Activated CD4-positive, alpha-beta T cell treated with anti-CD3 and anti-CD28 coated beads, Interleukin-2, amount 50 U/mL, for 1 hour (primary cell): ENCODE data around the gene PDGFB.

Source experiments
- DNase-seq: peaks from one replicate; pipeline ENCODE4 v3.0.0-alpha.2; 2020

The PDGFB gene

DNA sequence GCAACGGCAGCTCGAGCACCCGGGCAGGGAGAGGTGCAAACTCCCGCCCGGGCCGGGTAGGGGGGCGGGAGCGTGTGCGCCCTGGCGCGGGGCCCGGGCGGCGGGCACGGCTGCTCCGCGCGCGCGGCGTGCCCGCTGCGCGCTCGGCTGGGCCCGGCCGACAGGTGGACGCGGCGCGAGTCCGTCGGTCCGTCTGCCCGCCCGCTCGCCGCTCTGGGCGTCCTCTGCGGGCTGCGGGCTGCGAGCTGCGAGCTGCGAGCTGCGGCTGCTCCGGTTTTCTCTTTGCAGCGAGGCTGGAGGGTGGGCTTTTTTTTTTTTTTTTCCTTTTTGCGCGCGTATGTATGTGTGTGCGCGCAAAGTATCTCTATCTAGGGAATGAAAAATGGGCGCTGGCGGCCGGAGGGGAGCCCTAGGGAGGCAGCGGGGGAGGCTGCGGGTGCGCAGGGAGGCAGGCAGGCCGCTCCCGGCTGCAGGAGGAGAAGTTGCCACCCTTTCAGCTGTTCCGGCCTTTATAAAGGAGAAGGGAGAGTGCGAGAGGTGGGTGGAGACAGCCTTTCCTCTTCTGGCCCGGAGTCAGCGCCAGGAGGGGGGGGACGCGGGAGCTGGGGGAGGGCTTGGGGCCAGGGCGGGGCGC, at the start of gene PDGFB:
Gene PDGFB, minus strand, starts transcription at position 487 of the 634 bp plus-strand sequence. CDS start 1,019 bp downstream, outside the sequence.
- no peak for DNase-seq

- no peak for DNase-seq
Measured at GRCh38 chr22:39293766-39294368, 49.1 kb upstream of the PDGFB start.

GRCh38 chr22:39292561-39293074, 47.8 kb upstream of the PDGFB start:
- DNase-seq, result no peak

DNA sequence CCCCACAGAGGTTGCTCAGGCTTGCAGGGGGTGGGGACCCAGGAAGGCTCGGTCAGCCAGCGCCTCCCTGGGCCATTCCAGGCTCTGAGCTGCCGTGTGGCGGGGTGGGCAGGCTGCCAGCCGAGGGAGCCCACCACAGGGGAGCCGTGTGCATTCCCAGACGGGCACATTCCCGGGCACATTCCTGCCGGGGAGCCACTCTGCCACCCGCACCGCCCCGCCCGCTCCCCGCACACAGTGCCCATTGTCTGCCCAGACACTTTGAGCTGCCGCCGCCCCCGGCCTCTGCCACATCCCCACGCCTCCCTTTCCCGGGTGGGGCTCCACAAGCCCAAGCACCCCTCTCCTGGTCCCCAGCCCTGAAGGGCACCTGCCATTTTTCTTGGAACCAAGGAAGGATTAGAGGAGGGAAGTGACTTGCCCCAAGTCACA, 47.3 kb upstream of the PDGFB start:
- no peak for DNase-seq

DNA sequence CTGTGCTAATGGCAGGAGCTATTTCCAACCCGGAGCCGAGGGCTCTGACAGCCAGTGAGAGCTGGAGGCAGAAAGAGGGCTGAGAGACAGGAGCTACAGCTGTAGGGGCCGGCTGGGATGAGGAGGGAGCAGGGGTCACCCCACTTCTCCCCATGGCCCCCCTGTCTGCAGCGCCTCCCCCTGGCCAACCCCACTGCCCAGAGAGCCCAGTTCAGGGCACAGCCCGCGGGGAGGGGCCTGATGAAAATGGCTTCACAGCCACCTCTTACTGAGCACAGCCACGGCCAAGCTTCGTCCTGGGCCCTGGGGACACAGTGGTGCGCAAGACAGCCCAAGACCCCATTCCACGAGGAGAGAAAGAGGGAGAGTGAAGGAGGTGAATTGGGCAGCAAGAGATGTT, 46.7 kb upstream of the PDGFB start:
- DNase-seq, result no peak

DNA sequence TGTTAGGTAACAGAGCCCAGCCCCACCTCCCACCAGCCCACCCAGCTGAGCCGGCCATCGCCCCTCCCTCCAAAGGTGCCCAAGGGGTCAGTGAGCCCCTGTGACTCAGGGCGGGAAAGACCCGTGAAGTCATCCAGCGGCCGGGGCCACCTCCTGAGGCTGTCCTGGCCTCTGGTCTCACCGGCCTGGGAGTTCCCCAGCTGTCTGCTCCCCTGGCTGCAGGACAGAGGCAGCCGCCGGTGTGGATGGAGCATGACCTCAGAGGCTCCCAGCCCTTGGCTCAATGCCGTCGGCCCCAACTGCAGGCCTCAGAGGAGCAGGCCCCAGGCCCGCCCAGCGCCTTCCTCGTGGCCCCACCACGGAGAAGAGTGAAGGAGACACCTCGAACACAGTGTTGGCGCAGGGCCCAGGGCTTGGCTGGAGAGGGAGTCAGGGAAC, 46.0 kb upstream of the PDGFB start:
- no peak for DNase-seq

DNA sequence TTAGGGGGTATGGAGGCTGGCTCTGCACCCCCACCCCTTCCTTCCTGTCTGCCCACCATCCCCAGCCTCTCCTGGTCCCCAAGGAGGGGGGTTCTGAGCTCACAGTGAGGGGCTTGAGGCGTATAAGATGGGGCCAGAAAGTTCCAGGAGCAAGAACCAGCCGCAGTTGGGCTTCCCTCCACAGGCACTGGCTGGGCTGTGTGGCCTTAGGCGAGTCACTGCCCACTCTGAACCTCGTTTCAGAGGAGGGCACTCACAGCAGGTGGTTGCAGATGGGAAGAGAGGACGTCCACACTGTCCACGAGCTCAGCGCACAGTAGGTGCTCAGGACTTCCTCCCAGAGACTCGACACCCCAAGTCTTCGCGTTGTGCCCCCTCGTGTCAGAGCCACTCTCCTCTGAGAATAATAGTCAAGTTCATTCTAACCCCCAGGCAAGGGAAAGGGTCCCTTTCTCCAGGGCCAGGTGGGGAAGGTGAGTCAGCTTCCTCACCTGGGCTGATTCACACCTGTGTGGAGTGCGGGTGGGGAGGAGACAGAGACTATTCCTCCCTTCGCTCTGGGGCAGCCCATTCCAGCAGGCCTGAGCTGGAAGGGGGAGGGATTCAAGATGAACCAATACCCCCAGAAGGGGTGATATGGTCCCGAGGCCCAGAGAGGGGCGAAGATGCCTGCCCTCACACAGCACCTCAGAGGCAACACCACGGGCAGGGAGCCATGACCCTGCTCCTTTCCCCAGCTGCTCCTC, 45.4 kb upstream of the PDGFB start:
- no peak for DNase-seq

DNA sequence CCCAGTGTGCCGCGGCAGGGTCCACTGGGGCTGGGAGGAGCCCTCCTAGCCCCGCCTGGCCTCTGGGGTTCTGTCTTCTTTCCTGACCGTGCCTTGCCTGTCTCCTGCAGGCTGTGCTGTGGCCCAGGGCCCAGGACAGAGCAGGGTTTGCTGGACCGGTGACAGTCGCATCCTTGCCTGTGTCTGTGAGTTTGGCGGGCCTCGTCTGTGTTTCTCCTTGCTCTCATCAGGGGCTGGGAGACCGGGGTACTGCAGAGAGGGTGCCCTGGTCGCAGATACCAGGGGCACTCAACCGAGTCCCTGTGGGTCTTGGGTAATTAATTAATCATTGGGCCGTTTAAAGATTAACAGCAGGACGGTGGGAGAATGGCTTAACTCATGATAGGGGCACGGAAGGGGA, 44.8 kb upstream of the PDGFB start:
- DNase-seq, result no peak

DNA sequence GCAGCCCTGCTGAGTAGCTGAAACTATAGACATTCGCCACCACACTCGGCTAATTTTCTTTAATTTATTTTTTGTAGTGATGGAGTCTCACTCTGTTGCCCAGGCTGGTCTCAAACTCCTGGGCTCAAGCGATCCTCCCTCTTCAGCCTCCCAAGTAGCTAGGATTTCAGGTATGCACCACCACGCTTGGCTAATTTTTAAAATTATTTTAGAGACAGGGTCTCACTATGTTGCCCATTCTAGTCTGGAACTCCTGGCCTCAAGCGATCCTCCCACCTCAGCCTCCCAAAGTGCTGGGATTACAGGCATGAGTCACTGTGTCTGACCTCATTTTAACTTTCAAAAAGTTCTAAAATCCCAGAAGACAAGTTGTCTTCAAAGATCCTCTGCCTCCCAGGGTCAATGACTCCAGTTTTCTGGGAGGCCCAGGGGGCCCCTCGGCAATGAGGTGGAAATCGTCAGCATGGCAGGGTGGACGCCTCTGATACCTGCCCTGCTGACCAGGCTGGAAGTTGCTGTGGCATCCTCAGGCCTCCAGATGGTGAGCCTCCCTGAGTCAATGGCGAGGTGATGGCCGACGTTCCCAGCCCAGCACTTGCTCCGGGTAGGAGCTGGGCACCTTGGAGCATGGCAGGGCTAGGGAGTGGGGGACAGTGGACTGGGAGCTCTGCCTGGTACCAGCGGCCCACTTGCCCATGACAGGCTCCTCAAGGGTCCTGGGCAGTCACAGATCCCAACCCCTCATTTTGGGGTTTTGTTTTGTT, 43.5 kb upstream of the PDGFB start:
- no peak for DNase-seq

- DNase-seq, result no peak
Measured at GRCh38 chr22:39287076-39287725, 42.4 kb upstream of the PDGFB start.

DNA sequence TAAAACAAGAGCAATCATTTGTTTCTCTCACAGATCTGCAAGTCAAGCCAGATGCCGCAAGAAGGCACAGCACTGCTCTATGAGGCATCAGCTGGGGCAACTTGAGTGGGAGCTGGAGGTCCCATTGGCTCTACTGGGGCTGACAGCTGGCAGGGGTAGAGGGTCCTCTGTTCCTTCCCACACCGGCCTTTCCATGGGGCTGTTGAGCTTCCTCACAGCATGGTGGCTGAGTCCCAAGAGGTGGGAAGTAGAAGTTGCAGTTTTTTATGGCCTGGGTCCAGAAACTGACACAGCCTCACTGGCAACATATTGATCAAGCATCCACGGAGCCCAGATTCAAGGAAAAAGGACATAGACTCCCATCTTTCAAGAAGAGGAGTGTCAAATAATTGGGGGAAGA, 40.2 kb upstream of the PDGFB start:
- DNase-seq, result no peak

DNA sequence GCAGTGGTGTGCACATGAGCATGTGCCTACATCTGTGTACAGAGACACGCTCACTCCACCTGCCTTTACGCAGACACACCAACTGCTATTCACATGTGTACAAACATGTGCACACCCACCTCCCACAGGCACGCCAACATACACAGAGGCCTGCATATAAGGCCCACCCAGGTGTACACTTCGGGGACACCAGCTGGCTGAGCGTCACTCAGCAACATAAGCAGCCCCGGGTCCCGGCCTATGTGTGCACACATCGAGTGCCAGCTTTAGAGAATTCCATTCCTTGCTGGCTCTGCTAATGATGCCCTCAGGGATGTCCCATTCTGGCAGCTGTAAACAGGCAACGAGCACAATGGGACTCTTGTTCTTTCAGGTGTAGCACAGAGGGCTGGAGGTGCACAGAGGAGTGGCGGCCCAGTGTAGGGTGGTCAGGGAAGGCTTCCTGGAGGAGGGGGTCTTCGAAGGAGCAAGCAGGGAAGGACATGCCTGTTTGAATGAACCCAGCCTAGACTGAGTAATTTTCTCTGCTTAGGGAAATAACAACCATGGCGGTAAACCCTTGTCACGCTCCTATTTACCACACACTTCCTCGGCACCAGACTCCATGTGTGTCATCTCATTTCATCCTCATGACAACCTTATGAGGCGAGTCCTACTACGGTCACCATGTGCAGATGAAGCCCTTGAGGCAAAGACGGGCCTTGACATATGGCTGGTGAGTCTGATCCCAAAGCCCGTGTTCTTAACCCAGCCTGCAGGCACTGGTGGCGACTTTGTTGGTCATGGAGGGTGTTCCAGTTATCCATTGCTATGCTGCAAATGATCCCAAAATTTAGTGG, 39.6 kb upstream of the PDGFB start:
- DNase-seq, result no peak

DNA sequence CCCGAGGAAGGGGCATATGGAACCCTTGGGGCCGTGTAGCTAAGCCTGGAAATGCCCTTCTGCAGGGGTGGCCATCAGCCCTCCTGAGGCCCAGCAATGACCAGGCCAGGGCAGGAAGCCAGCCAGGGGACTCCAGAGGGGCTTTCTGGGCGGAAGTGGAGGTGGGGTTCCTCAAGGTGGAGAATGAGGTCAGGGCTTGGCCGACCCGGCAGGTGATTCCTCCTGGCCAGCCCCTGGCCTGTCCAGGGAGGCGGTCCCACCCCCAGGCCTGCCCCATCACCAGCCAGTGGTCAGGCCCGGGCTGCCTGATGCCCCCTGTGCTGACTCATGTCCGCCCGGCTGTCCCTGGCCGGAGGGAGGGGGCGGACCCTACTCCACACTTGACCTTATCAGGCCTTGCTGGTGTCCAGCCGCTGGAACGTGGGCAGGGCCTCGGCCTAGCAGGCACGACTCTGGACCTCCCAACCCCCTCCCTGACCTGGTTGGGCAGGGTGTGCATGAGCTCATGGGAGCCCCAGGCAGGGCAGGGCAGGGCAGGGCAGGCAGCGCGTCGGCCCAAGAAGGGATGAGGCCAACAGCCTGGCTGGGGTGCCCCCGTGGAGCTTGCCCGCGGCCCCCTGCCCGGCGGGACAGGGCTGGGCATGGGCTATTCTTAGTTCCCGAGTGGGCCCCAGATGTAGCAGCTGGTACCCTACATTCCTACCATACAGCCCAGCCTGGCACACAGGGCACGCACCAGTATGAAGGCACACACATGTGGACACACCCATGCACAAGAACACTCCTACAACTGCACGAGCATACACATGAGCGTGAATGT, 38.8 kb upstream of the PDGFB start:
- no peak for DNase-seq

DNA sequence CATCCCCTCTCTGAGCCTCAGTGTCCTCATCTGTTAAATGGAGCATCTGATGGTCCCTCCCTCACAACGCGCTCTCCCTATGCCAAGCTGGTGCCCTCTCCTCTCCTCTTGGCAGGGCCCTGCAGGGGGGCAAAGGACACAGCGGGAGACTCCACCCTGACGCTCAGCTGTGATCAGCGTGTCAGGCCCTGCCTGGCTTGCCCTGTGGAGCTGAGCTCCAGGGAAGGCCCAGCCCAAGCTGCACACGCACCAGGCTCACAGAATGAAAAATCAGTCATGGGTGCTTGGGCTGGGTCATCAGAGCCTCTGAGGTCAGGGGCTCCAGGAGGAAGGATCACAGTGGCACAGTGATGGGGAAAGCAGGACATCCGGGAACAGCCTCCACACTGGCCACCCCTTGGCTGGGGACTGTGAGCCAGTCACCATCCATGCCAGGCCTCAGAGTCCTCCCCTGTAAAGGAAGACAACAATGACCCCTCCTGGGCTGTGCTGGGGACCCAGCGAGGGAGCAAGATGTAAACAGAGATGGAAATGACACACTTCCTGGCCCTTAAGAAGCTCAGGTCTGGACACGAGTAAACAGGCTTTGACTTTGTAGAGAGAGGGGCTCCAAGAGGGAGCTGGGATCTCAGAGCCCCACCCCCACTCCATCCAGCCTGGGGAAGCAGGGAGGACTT, 38.0 kb upstream of the PDGFB start:
- no peak for DNase-seq

GRCh38 chr22:39281126-39281525, 36.3 kb upstream of the PDGFB start:
- DNase-seq, result no peak

- DNase-seq, result no peak
Measured at GRCh38 chr22:39280250-39280649, 35.5 kb upstream of the PDGFB start.

DNA sequence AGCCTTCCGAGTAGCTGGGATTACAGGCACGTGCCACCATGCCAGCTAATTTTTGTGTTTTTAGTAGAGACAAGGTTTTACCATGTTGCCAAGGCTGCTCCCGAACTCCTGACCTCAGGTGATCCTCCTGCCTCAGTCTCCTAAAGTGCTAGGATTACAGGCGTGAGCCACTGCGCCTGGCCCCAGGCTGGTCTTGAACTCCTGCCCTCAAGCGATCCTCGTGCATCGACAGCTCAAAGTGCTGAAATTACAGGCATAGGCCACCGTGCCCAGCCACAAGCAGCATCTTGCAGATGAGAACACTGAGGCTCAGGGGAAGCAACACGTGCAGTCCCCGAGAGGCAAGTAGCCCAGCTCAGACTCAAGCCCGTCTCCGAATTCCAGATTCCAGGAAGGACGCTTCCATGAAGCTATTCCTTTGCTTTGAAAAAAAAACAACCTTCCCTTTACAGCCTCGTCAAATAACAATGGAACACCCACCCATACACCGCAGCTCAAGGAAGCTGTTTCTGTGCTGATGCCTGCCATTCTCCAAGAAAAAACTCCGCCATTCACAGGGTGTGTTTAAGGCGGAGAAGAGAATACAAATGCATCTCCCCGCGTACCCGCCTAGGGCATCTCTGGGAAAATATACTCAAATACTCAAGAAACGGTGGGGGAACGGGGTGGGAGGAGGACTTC, 34.5 kb upstream of the PDGFB start:
- DNase-seq, result no peak

DNA sequence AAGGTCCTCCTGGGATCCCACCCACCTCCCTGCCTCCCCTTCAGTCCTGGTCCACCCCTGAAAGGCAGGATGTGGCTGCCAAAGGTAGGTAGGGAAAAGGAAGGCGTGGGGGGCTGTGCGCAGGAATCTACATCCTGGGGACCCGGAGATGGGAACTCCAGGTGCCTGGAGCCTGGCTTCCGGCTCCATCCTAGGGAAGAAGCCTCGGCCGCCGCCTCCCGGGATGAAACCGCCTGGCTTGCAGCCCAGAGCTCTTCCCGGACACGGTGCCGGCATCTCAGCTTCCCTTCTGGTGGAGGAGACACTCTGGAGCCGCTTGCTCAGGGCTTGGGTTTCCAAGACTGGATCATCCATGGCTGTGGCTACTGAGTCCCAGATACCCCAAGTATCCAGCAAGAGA, 33.3 kb upstream of the PDGFB start:
- DNase-seq, result no peak

GRCh38 chr22:39277142-39277607, 32.4 kb upstream of the PDGFB start:
- DNase-seq, result no peak
